Trophoblast cell (in vitro differentiated cells and primary cell): ENCODE measurements around the gene PHLPP1. TPM values are rescaled to one million over a fixed set of nuclear protein-coding genes. Genes with fewer than 3 reads are reported as not detected.

ENCODE experiments used
- DNase-seq, 2 donors: peaks; one replicate each; pipeline ENCODE4 v3.0.0-alpha.2; 2016
- H2AFZ ChIP-seq: 2 replicates; pipeline ENCODE4 v1.6.1; 2013; ENCODE audit warnings: low read length, moderate library complexity, mild to moderate bottlenecking; ENCODE audit not compliant: insufficient read depth, poor library complexity
- H2AK5ac ChIP-seq: 2 replicates; pipeline ENCODE4 v1.6.1; 2013; ENCODE audit warnings: mild to moderate bottlenecking, low read length
- H2BK120ac ChIP-seq: 2 replicates; pipeline ENCODE4 v1.6.1; 2013; ENCODE audit warnings: low read length, mild to moderate bottlenecking, moderate library complexity; ENCODE audit not compliant: insufficient read depth, poor library complexity
- H2BK12ac ChIP-seq: 2 replicates; pipeline ENCODE4 v1.6.1; 2013; ENCODE audit warnings: mild to moderate bottlenecking, low read length, moderate library complexity
- H2BK5ac ChIP-seq: 2 replicates; pipeline ENCODE4 v1.6.1; 2013; ENCODE audit warnings: low read length, low read depth, moderate library complexity, mild to moderate bottlenecking; ENCODE audit not compliant: poor library complexity
- H3K14ac ChIP-seq: 2 replicates; pipeline ENCODE4 v1.6.1; 2013; ENCODE audit warnings: mild to moderate bottlenecking, low read length
- H3K18ac ChIP-seq: 2 replicates; pipeline ENCODE4 v1.6.1; 2013; ENCODE audit warnings: mild to moderate bottlenecking, low read length
- H3K23ac ChIP-seq: 2 replicates; pipeline ENCODE4 v1.6.1; 2013; ENCODE audit warnings: low read length
- H3K27ac ChIP-seq: 2 replicates; pipeline ENCODE4 v1.5.1; 2013; ENCODE audit warnings: low read depth, mild to moderate bottlenecking, inconsistent platforms, low read length, moderate library complexity
- H3K27me3 ChIP-seq: 2 replicates; pipeline ENCODE4 v1.6.1; 2013; ENCODE audit warnings: inconsistent platforms, mild to moderate bottlenecking, low read length, moderate library complexity; ENCODE audit not compliant: insufficient read depth
- H3K36me3 ChIP-seq, 2 experiments: 1 replicate in 1 of 2; 2 replicates in 1 of 2; pipeline ENCODE4 v1.6.1; 2013; ENCODE audit warnings: low read length in 2 of 2, mild to moderate bottlenecking in 2 of 2, moderate library complexity in 1 of 2; ENCODE audit not compliant: insufficient read depth in 2 of 2, control insufficient read depth in 1 of 2
- H3K4ac ChIP-seq: 2 replicates; pipeline ENCODE4 v1.6.1; 2013; ENCODE audit warnings: low read depth, mild to moderate bottlenecking, low read length, moderate library complexity
- H3K4me1 ChIP-seq, 2 experiments: 1 replicate in 1 of 2; 2 replicates in 1 of 2; pipeline ENCODE4 v1.6.1; 2013; ENCODE audit warnings: low read length in 2 of 2, mild to moderate bottlenecking in 2 of 2, moderate library complexity in 1 of 2; ENCODE audit not compliant: insufficient read depth in 2 of 2, control insufficient read depth in 1 of 2
- H3K4me2 ChIP-seq: 2 replicates; pipeline ENCODE4 v1.6.1; 2013; ENCODE audit warnings: inconsistent platforms, mild to moderate bottlenecking, low read length, moderate library complexity
- H3K4me3 ChIP-seq: 2 replicates; pipeline ENCODE4 v1.5.1; 2013; ENCODE audit warnings: mild to moderate bottlenecking, low read depth, low read length, inconsistent platforms
- H3K79me1 ChIP-seq: one replicate; pipeline ENCODE4 v1.6.1; 2013; ENCODE audit warnings: low read length
- H3K79me2 ChIP-seq: 2 replicates; pipeline ENCODE4 v1.6.1; 2013; ENCODE audit warnings: low read length, mild to moderate bottlenecking; ENCODE audit not compliant: control insufficient read depth, insufficient read depth, poor library complexity
- H3K9ac ChIP-seq: 2 replicates; pipeline ENCODE4 v1.6.1; 2013; ENCODE audit warnings: mild to moderate bottlenecking, low read length
- H3K9me3 ChIP-seq: 2 replicates; pipeline ENCODE4 v1.6.1; 2013; ENCODE audit warnings: low read depth, mild to moderate bottlenecking, control low read depth, inconsistent platforms, low read length; ENCODE audit not compliant: insufficient read depth
- H4K12ac ChIP-seq: 2 replicates; pipeline ENCODE4 v1.6.1; 2013; ENCODE audit warnings: low read depth, mild to moderate bottlenecking, low read length, moderate library complexity
- H4K8ac ChIP-seq: 2 replicates; pipeline ENCODE4 v1.6.1; 2013; ENCODE audit warnings: low read depth, mild to moderate bottlenecking, low read length, moderate library complexity
- H4K91ac ChIP-seq: one replicate; pipeline ENCODE4 v1.6.1; 2013; ENCODE audit warnings: low read depth, mild to moderate bottlenecking, low read length, moderate library complexity
- WGBS: extraction: QIAGEN DNeasy Blood & Tissue Kit; methylation state at CpG from one replicate; pipeline ENCODE4 v1.1.7; 2013; ENCODE audit warnings: missing lambda C conversion rate; ENCODE audit not compliant: insufficient read length, insufficient coverage; ENCODE audit errors: extremely low coverage; 5-methylcytosine and 5-hydroxymethylcytosine counted together
- polyA plus RNA-seq: library from polyadenylated mRNA; stranded (reverse); fragments of 200-250 nt; gene quantifications from 2 replicates; pipeline ENCODE4 v1.2.3, GENCODE V29; 2013

PHLPP1 gene
- 29.4 and 30.9 TPM in 2 replicates for polyA plus RNA-seq

- Histone ChIP-seq H3K4me1 (peaks cover 2% of the 10 kb centered on the region in 2 experiments), H2BK5ac (peak within 1 kb of the TSS; percentile 96), H2AK5ac (peak within 1 kb of the TSS; percentile 45), H3K14ac (peak within 1 kb of the TSS; percentile 94), H2BK120ac (peak within 1 kb of the TSS; percentile 88), H3K4me3 (peak within 1 kb of the TSS; percentile 99), H3K27me3 (no peaks in the 10 kb centered on the region), H3K4ac (peak within 1 kb of the TSS; percentile 89), H3K79me2 (peaks cover 11% of the 10 kb centered on the region), H3K23ac (no peak within 1 kb of the TSS), H3K79me1 (peaks cover 15% of the 10 kb centered on the region), H3K27ac (peak within 1 kb of the TSS; percentile 97), H3K18ac (peak within 1 kb of the TSS; percentile 95), H3K9me3 (peaks cover 2% of the 10 kb centered on the region), H4K91ac (peak within 1 kb of the TSS; percentile 90), H3K4me2 (peak within 1 kb of the TSS; percentile 92), H4K12ac (peak within 1 kb of the TSS; percentile 79), H2BK12ac (peak within 1 kb of the TSS; percentile 82), H2AFZ (peak within 1 kb of the TSS; percentile 100), H3K9ac (peak within 1 kb of the TSS; percentile 89), H3K36me3 (no peaks in the 10 kb centered on the region), H4K8ac (peak within 1 kb of the TSS; percentile 83)
- DNase-seq: no peak
- WGBS: no CpG with 5 or more reads among the region's 46 CpGs
Measured at GRCh38 chr18:62715436-62715758, at the start of gene PHLPP1. PHLPP1 (plus strand) TSS chr18:62715541; CDS start chr18:62715684, 143 bp downstream.

- no peak overlapping the region for H3K4me2 ChIP-seq
- H3K4me1 ChIP-seq: peaks cover 5 to 7% of the 10 kb centered on the region in 2 experiments
- no peak overlapping the region for H2BK12ac ChIP-seq
- no CpG with 5 or more reads among the region's 1 CpG for WGBS
- H4K8ac ChIP-seq: no peak overlapping the region
- H2AK5ac ChIP-seq: no peak overlapping the region
- no peaks in the 10 kb centered on the region for H3K27me3 ChIP-seq
- no peaks in the 10 kb centered on the region for H3K36me3 ChIP-seq
- no peak overlapping the region for H3K23ac ChIP-seq
- no peaks in the 10 kb centered on the region for H3K79me2 ChIP-seq
- no peak overlapping the region for H3K18ac ChIP-seq
- no peak overlapping the region for H3K14ac ChIP-seq
- H3K9ac ChIP-seq: no peak overlapping the region
- no peak overlapping the region for H2BK5ac ChIP-seq
- no peak overlapping the region for H3K27ac ChIP-seq
- H3K9me3 ChIP-seq: no peaks in the 10 kb centered on the region
- H2AFZ ChIP-seq: no peak overlapping the region
- H3K4me3 ChIP-seq: no peak overlapping the region
- no peak overlapping the region for H4K91ac ChIP-seq
- H2BK120ac ChIP-seq: no peak overlapping the region
- no peak overlapping the region for H3K4ac ChIP-seq
- no peak overlapping the region for H4K12ac ChIP-seq
- H3K79me1 ChIP-seq: peaks cover 3% of the 10 kb centered on the region
- DNase-seq: no peak
Measured at GRCh38 chr18:62669225-62669624, 46.1 kb upstream of the PHLPP1 start.

GRCh38 chr18:62670573-62670972, 44.8 kb upstream of the PHLPP1 start:
- no peak for DNase-seq
- peaks cover 3% of the 10 kb centered on the region for H3K79me1 ChIP-seq

GRCh38 chr18:62672600-62672999, 42.7 kb upstream of the PHLPP1 start:
- WGBS: no CpG with 5 or more reads among the region's 2 CpGs
- peak overlapping the region; percentile 36 for H3K4me2 ChIP-seq
- peak overlapping the region; percentile 68 for H3K27ac ChIP-seq

More at GRCh38 chr18:62670573-62670972, 44.8 kb upstream of the PHLPP1 start:
- no peak overlapping the region for H3K23ac ChIP-seq
- H3K4me1 ChIP-seq: peaks cover 4% of the 10 kb centered on the region in 2 experiments
- no peaks in the 10 kb centered on the region for H3K79me2 ChIP-seq
- no peaks in the 10 kb centered on the region for H3K9me3 ChIP-seq
- H2BK5ac ChIP-seq: no peak overlapping the region
- no peak overlapping the region for H2BK12ac ChIP-seq
- H2AFZ ChIP-seq: no peak overlapping the region
- H4K12ac ChIP-seq: no peak overlapping the region
- H3K14ac ChIP-seq: no peak overlapping the region
- H3K4me2 ChIP-seq: no peak overlapping the region
- H3K4me3 ChIP-seq: no peak overlapping the region
- no peak overlapping the region for H4K91ac ChIP-seq
- no peak overlapping the region for H2BK120ac ChIP-seq
- no peak overlapping the region for H3K4ac ChIP-seq
- no peaks in the 10 kb centered on the region for H3K27me3 ChIP-seq
- H3K9ac ChIP-seq: no peak overlapping the region
- H3K36me3 ChIP-seq: no peaks in the 10 kb centered on the region
- no peak overlapping the region for H4K8ac ChIP-seq
- no CpG with 5 or more reads among the region's 2 CpGs for WGBS
- no peak overlapping the region for H2AK5ac ChIP-seq
- no peak overlapping the region for H3K27ac ChIP-seq
- no peak overlapping the region for H3K18ac ChIP-seq

More at GRCh38 chr18:62672600-62672999, 42.7 kb upstream of the PHLPP1 start:
- Histone ChIP-seq H3K4me1 (peaks cover 4% of the 10 kb centered on the region in 2 experiments), H3K79me1 (peaks cover 3% of the 10 kb centered on the region), H2BK120ac (peak overlapping the region; percentile 56), H4K91ac (peak overlapping the region; percentile 42), H2AFZ (no peak overlapping the region), H3K23ac (peak overlapping the region; percentile 58), H2BK12ac (peak overlapping the region; percentile 30), H2BK5ac (no peak overlapping the region), H3K27me3 (no peaks in the 10 kb centered on the region), H3K9me3 (no peaks in the 10 kb centered on the region), H3K4ac (no peak overlapping the region), H4K12ac (no peak overlapping the region), H3K18ac (peak overlapping the region; percentile 76), H3K14ac (peak overlapping the region; percentile 17), H3K4me3 (no peak overlapping the region), H3K79me2 (no peaks in the 10 kb centered on the region), H3K9ac (no peak overlapping the region), H2AK5ac (no peak overlapping the region), H4K8ac (peak overlapping the region; percentile 26), H3K36me3 (no peaks in the 10 kb centered on the region)
- DNase-seq: no peak
